Right lung (tissue), 5 donors: ENCODE results near the gene CCDC9B. TPM values are rescaled to one million over a fixed set of nuclear protein-coding genes. Genes with fewer than 3 reads are reported as not detected.

Experiments used
- DNase-seq, 2 donors: peaks; one replicate each; pipeline ENCODE4 v3.0.0-alpha.2; 2013
- polyA plus RNA-seq, 5 donors: library from polyadenylated mRNA; unstranded; fragments of 120-200 nt; gene quantifications; one replicate each; pipeline versions ENCODE4 v1.2.1 to v1.2.3, GENCODE V29; 2013; ENCODE audit warnings: inconsistent platforms in 1 of 5, low replicate concordance in 1 of 5; ENCODE audit not compliant: insufficient read length in 5 of 5, insufficient read depth in 1 of 5

The CCDC9B gene
- polyA plus RNA-seq, 5 donors: 5.1 to 9.7 (median 6.2) TPM

DNA sequence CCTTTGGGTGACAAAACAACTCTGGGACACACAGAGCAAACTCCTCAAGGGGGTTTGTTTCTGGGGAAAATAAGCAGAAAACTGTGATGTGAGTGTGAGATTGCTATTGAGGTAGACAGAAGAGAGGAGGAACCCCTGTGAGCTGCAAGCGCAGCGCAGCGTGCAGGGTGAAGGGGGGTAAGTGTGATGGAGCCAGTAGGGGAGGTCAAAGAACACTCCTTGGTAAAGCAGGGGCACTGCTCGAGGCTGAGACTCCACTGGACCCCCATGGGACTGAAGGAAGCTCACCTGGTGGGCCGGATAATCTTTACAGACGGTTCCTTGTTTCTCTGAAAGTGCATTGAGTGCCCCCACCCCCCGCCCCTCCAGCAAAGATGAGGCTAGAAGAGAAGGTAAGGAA is 9.7 kb downstream of the CCDC9B start:
- DNase-seq: no peak

DNA sequence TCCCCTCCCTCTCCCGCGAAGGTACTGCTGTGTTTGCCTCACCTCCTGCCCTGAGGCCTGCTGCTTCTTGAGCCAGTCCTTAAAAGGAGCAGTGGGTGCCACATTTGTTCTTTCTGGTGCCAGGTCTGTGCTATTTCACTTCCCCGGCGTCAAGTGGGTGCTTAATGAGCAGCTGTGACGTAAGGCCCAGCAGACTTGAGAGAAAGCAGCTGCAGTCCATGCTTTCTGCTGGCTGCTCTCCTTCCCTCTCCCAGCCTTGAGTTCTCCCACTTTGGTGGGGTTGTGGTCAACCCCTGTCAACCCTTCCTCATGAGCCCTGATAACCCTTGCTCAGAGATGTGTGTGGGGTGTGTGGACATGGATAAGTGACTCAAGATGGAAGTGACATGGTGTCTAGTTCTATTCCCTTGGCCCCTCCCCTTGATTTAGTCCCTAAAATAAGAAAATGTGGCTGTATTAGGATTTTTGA is 10.3 kb downstream of the CCDC9B start:
- DNase-seq: peak; percentile 83 to 84

DNA sequence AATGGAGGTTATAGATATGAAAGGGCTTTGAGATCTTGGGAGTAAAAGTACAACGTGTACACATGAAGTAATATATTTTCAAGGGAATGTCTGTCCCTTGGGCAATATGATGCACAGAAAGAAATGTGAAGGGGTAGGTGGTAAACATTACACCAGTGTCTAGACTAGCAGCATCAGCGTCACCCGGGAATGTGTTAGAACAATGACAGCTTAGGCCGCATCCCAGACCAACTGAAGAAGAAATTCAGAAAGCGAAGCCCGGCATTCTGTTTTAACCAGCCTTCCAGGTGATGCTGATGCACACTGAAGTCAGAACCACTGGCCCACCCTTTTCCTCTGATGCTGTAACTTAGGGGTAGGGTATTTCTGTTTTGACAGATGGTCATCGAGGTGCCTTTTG is 10.9 kb downstream of the CCDC9B start:
- DNase-seq: no peak

DNA sequence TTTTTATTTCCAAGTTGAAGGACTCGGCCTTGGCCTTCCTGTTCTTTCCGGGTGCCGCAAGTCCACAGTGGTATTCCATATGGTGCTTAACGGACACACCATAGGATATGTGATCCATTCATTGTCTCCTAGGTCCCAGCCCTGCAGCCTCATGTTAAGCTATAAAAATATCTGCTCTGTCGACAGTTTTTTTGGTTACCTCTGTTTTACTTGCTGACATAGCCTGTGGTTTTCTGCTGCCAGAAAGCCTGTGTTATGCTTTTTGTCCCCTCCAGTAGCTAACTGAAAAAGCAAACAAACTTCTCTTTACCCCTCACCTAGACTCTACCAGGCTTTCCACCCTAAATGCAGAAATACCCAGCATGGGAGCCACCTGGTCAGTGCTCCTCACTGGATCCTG is 12.0 kb downstream of the CCDC9B start:
- DNase-seq: no peak

DNA sequence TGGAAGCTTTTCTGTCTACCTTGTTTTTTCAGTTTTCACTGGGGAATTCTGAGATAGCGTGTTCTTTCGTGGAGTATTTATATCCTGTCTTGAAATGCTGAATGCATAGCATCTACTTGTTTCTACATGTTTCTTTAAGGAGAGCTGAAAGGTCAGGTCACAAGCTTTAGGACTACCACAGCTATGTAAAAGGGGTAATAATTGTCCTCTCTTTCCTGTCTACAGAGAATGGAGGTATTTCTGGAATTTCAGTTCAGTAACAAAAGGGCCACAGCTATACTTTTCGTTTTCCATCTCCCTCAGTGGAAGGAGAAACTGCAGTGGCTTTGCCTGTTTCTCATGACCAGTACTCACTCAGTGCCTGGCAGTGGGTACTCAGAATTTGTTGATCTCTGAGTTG is 12.6 kb downstream of the CCDC9B start:
- DNase-seq: no peak

DNA sequence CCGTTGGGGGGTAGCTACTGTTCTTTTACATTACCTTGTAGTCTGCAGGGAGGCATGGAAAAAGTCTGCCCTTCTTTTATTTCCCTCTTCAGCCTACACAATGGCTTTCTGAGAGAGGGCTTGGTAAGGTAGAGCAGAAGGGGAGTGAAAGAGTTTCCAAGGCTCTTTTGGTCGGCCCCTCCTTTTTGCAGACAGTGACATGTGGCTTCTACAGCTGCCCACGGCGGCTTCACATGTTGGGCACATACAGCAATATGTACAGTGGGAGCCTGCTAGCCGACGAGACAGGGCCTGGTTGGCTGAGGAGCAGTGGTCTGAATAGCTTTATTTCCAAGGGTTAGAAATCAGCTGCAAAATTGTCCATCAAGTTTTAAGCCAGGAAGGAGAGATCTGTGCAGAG is 13.3 kb downstream of the CCDC9B start:
- no peak for DNase-seq

DNA sequence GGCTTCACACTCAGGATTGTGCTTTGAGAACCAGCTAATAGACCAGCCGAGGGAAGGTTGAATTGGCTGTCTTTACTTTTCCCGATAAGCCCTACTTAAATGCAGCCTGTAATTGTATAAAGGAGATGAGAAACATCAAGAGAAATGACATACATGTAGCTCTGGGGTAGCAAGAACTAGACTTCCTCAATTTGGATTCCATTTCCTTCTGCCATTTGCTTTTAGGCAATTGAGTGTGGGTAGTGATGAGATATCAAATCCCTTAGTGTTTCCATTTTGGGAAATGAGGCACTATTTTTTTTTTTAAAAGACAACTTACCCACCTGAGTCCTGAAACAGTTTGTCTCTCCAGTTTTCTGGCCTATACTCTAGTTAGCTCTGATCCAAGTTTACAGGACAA is 15.0 kb downstream of the CCDC9B start:
- DNase-seq: no peak

DNA sequence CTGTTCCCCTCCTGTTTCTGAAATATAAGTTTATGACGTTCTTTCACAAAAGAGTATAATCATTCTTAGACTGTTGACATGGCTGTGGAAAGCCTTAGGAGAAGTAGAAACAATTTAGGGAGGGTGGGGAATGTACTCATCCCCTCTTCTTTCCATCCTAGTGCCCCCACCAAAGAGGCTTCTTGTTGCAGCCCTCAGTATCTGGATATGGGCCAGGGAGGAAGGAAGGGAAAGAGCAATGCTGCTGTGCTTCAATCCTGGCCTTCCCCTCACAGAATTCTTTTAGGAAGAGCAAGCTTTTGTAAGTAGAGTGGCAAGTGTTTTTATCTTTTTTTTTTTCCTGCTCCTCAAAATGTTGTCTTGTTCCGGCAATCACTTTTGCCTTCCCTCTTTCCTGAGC is 15.6 kb downstream of the CCDC9B start:
- DNase-seq: no peak

DNA sequence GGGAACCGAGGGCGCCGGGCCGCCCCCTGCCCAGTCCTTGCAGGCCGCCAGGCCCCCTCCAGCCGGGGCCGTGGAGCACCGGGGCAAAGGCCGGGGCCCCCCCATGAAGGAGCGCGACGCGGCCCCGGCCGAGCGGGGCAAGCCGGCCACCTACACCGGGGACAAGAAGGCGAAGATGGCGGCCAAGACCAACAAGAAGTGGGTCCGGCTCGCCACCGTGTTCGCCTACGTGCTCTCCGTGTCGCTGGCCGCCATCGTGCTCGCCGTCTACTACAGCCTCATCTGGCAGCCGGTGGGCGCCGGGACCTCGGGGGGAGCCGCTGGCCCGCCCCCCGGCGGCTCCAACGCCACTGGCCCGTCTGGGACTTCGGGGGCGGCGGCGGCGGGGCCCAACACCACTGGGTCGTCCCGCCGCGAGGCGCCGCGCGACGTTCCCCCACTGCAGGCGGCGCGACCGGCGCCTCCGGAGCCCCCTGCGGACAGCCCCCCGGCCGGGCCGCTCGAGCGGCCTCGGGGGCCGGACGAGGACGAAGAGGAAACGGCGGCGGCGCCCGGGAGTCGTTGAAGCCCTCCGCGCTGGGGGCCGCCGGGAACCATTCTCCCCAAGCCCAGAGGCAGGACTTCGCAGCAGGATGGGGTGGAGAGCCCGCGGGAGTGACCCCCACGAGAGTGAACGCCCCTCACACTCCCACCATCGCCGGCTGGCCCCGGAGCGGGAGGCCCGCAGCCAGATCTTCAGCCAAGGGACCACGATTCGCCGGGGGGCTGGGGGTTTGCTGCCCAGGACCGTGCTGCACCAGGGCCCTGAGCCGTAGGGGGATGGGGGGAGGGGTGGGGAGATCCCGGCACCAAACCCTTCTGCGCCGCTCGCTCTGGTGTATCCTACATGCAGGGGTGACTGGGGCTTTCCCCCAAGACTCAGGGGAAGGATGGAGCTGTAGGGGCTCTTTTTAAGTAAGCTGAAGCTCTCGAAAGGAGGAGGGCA is 16.5 kb downstream of the CCDC9B start:
- no peak for DNase-seq

DNA sequence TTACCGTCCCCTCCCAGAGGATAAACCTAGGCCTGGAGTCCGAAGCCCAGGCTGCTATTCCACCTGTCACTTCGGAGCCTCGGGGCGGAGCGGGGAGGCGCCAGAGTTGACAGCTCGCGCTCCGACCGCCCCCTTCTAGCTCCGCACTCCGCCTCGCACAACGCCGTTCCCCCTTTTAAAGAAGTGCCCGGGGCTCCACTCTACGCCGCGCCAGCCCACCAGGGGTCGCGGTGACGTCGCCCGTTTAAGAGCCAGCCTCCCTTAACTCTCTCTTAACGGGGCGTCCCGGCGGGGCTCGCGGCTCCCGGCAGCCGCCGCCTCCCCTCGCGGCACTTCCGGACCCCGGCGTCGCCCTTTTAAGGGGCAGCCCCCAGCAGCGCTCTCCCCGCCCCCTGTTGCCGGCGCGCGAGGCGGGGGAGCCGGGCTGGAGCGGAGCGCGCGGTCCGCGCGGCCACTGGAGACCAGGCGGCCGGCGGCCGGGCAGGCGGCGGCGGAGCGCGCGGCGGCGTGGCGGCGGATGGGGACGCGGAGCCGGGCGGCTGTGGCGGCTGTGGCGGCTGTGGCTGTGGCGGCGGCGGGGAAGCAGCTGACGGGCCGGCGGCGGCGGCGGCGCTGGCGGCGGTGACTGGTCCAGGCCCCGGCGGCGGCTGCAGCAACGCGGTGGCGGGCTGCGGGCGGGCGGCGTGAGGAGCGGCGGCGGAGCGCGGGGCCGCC is 17.3 kb downstream of the CCDC9B start, which contains the start of gene INAFM2:
TSS of gene INAFM2 (plus strand) at position 454 of the 714 bp plus-strand sequence. CDS start 364 bp downstream, outside the sequence.
- peak; percentile 94 for DNase-seq

DNA sequence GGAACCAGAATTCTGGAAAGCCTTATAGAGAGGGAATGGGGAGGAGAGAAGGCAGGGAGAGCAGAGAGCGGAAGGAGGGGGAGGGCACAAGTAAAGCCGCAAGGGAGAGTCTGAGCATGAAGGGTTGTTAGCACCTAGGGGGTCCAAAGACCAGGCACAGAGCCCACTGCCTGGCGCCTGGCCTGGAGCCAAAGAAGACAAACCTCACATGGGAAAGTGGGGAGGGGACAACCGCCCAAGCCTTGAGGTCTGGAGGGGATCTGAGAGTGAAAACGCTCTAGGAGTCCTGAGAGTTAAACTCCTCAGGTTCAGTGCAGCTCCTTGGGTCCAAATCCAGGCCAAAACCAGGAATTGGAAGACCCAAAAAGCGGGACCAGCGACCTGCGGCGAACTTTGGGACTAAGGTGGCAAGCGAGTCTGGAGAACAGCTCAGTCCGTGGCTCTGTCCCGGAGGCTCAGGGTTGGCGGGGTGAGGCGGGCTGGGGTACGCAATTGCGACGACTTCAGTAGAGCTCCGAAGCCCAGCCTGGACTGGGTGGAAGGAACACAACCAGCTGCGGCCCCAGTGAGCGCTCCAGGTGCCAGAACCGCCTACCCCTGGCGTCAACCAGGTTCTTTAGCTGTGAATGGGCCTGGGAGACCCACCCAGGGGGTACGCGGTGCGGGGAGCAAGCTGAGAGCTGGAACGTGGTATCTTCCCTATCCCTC is 18.1 kb downstream of the CCDC9B start:
- DNase-seq: no peak

DNA sequence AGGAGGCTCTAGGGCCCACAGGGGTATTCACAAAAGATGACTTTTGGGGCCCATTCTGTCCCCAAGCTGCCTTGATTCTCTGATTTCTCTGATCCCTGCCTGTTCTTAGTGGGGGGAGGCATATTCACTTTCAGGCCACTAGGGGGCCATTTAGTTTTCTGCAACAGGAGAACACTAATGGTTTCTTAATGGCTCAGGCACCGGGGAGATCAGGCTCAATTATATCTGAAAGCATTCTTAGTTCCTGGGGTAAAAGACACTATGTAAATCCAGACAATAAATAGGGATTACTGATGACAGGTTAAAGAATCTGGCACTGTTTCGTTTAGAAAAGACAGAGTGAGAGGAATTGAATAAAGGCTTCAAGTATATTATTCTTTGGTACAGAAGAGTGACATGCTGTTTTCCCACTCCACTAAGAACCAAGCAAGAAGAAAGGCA is 19.8 kb downstream of the CCDC9B start:
- no peak for DNase-seq

DNA sequence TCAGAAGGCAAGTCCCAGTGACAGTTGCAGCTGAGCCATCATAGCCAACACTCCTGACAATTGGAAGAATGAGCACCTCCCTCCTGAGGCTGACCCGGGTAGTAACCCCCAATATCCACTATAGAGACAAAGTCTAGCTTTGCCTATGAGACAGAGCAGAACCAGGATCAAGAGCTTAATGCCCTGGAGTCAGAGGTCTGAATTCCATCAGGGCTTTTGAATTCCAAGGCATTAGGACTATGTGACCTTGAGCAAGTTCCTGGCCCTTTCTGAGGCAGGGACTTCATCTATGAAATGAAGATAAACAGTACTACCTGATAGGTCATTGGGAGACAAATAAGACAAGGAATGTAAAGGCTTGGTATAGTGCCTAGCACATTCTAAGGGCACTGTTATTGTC is 20.3 kb downstream of the CCDC9B start:
- DNase-seq: no peak

DNA sequence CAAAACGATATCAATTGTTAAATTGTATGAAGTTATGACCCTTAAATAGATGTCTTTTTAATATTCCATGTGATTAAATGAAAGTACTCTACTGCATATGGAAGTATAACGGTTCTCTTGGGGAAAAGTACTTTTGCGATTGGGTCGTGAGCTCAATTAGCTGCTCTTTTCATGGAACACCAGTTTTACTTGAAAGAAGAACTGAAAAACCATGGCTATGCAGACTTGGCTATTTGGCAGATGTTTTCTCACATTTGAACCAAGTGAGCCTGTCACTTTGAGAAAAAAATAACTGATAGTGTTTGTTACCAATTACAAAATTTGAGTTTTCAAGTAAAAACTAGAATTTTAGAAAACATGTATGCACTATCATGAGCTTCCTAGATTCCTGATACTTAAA is 23.2 kb downstream of the CCDC9B start:
- no peak for DNase-seq

DNA sequence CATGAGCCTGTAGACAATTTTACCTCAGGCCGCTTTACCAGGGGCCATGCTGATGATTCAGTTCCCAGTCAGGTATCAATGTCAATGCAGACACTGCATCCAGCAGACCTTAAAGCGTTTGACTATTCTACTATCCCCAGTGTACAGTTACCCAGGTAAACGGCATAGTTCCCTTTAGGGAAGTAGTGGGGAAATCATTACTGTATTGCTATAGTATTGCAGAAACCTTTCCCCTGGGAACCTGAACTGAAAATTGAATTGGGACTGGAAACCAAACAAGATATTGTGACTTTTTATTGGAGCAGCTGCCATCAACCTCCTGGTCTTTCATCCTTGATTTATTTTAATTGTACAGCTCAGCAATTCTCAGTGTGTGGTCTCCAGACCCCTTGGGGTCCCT is 23.8 kb downstream of the CCDC9B start:
- no peak for DNase-seq

DNA sequence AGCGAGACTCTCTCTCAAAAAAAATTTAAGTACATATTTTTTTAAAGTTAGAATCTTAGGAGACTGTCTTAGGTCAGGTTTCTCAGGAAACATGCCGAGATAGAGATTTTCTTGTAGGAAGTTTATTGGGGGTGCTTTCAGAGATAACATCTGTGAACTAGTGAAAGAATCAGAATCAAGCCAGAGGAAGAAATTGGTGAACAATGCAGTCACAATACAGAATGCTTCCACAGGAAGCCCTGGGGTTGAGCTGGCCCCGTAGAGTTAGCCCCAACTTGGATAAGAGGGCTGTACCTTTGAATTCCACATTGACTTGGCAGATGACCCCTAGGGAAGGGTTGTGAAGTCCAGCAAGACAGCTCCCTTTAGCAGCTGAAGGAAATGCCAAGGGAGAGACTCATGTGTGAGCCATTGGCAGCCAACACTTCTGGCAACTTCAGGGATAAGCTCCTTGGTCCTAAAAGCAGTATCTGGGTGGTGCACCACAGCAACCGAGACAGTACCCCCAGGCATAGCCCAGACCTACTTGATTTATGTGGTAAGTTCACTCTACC is 25.9 kb downstream of the CCDC9B start:
- no peak for DNase-seq

DNA sequence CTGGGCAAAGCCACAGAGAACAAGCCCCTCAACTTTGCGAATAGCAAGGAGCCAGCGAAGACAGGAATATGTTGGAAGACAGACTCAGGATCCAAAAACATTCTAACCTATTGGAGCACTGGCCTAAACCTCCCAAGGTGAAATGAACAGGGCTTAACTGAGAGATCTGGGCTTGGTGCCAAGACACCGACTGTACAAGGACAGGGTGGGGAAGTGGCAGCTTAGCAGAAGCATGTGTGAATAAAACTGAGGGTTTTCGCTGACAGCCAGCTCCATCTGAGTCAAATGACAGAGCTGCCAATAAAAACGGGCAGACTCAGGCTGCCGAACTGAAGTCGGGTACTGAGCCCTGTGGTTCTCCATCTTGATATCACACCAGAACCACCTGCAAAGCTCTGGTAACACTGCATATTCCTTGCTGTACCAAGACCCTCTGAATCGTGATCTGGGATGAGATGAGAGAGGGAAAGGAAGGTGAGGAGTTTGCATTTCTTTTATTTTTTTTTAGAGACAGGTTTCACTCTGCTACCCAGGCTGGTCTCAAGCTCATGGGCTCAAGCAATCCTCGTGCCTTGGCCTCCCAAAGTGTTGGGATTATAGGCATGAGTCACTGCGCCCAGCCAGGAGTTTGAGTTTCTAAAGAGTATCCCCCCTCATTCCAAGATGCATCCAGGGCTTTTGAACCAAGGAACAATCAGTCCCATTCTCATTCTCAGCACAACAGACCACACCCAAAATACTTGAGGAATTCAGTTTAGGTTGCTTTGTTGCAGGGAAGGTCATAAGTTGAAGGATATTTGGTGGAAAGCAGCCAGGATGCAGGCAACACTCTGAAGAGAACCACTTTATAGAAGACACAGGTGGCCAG is 27.0 kb downstream of the CCDC9B start:
- DNase-seq: no peak

DNA sequence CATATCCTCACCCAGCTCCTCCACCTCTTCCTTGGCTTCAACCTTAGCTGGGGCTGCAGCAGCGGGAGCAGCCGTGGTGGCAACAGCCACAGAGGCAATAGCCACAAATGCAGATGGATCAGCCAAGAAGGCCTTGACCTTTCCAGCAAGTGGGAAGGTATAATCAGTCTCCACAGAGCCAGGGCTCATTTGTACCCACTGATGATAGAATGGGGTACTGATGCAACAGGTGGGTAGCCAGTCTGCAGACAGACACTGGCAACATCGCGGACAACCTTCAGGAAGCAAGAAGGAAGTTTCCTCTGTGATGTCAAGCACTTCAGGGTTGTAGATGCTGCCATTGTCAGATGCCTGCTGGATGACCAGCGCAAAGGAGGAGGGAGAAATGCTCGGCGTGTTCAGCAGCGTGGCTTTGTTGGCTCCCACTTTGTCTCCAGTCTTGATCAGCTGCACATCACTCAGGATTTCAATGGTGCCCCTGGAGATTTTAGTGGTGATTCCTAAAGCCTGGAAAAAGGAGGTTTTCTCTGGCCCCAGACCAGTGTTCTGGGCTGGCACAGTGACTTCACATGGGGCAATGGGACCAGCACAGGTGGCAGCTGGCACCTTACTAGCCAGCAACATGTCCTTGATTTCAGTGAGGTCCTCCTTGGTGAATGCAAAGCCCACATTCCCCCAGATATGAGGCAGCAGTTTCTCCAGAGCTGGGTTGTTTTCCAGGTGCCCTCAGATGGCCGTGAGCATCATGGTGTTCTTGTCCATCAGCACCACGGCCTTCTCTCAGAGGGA is 28.2 kb downstream of the CCDC9B start:
- no peak for DNase-seq

DNA sequence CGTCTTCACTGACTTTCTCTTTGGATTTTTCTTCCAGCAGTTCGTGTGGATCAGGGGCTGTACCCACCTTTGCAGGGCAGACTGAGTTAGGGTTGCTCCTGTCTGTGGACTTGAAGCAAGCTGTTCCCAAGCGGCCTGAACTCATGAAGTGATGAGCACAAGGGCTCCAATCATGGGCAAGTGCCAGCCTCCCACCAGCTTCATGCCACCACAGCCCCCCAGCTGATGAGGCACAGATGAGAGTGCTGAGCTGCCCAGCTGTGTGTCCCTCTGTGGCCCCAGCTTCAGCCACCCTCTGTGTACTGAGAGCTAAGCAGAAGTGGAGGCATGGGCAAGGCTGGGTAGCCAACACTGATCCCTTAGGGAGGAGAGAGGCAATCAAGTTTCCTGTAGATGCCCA is 29.7 kb downstream of the CCDC9B start:
- DNase-seq: no peak
